DND-41 (cell line): ENCODE measurements around the gene EFCAB10.
"Not testable (repeated sequence)": the region's sequence is repeated elsewhere in the genome, so short reads cannot be mapped to it uniquely, and the experiment has no call there.

Experiments
- CTCF ChIP-seq: IDR thresholded peaks from 2 replicates; pipeline ENCODE4 v1.5.1; 2012; ENCODE audit warnings: borderline replicate concordance, low read length, moderate library complexity, mild to moderate bottlenecking; ENCODE audit not compliant: poor library complexity, severe bottlenecking; ENCODE audit errors: extremely low read depth
- EZH2 ChIP-seq: IDR thresholded peaks from 3 replicates; pipeline ENCODE4 v1.6.1; 2012; ENCODE audit warnings: borderline replicate concordance, low read depth, mild to moderate bottlenecking, moderate library complexity, low read length, inconsistent platforms; ENCODE audit not compliant: severe bottlenecking

DNA sequence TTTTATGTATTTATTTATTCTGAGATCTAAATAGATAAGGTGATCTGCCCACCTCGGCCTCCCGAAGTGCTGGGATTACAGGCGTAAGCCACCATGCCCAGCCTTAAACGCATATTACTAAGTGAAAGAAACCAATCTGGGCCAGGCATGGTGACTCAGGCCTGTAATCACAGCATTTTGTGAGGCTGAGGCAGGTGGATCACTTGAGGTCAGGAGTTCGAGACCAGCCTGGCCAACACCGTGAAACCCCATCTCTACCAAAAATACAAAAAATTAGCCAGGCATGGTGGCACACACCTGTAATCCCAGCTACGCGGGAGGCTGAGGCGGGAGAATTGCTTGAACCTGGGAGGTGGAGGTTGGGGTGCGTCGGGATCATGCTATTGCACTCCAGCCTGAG lies 56.9 kb downstream of the EFCAB10 start:
- TF ChIP-seq CTCF, EZH2: not testable (repeated sequence)
